Measurements from ENCODE around the gene ALDOB. TPM values are rescaled to one million over a fixed set of nuclear protein-coding genes. Genes with fewer than 3 reads are reported as not detected.

The ALDOB gene
- total RNA-seq, 4 donors from 2014 or later: not detected

DNA sequence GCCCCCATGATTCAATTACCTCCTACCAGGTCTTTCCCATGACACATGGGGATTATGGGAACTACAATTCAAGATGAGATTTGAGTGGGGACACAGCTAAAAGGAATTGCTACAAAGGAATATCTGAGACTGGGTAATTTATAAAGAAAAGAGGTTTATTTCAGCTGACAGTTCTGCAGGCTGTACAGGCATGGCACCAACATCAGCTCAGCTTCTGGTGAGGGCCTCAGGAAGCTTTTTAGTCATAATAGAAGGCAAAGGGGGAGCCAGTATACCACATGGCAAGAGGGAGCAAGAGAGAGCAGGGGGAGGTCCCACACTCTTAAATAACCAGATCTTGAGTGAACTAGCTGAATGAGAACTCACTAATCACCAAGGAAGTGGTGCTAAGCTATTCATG lies 11.2 kb upstream of the ALDOB start:
- intact Hi-C loops (cut with DNase I): no loop called here
- H3K27ac ChIP-seq: no peak overlapping the region
- no peaks in the 10 kb centered on the region for H3K27me3 ChIP-seq
- no peaks in the 10 kb centered on the region for H3K4me1 ChIP-seq
- H3K36me3 ChIP-seq: no peaks in the 10 kb centered on the region
- TF ChIP-seq CTCF (IDR thresholded peaks at IDR 0.05) (no peak), POLR2A (IDR thresholded peaks at IDR 0.05) (no peak)
- no peaks in the 10 kb centered on the region for H3K9me3 ChIP-seq
- no peak for DNase-seq
- no peak overlapping the region for H3K4me3 ChIP-seq (replicated peaks in 1 of 3)

- Histone ChIP-seq H3K4me3 (replicated peaks in 1 of 3) (no peak overlapping the region), H3K27ac (no peak overlapping the region), H3K9me3 (no peaks in the 10 kb centered on the region), H3K27me3 (no peaks in the 10 kb centered on the region), H3K36me3 (no peaks in the 10 kb centered on the region), H3K4me1 (no peaks in the 10 kb centered on the region)
- TF ChIP-seq POLR2A (IDR thresholded peaks at IDR 0.05) (no peak), CTCF (IDR thresholded peaks at IDR 0.05) (no peak)
- DNase-seq: no peak
- intact Hi-C loops (cut with DNase I): no loop called here
- 65 to 69% methylated on average over 5 of the region's 5 CpGs for WGBS, 2 donors
Observed at GRCh38 chr9:101445353-101446029, 9.9 kb upstream of the ALDOB start.

GRCh38 chr9:101443364-101443771 lies 7.8 kb upstream of the ALDOB start:
- Histone ChIP-seq H3K9me3 (no peaks in the 10 kb centered on the region), H3K27me3 (no peaks in the 10 kb centered on the region), H3K4me1 (no peaks in the 10 kb centered on the region), H3K36me3 (no peaks in the 10 kb centered on the region), H3K27ac (no peak overlapping the region), H3K4me3 (replicated peaks in 1 of 3) (no peak overlapping the region)
- no peak for TF ChIP-seq POLR2A (IDR thresholded peaks at IDR 0.05)
- no peak for TF ChIP-seq CTCF (IDR thresholded peaks at IDR 0.05)
- WGBS, 2 donors: 73 to 77% methylated on average over 9 of the region's 9 CpGs
- no peak for DNase-seq
- intact Hi-C loops (cut with DNase I): no loop called here

DNA sequence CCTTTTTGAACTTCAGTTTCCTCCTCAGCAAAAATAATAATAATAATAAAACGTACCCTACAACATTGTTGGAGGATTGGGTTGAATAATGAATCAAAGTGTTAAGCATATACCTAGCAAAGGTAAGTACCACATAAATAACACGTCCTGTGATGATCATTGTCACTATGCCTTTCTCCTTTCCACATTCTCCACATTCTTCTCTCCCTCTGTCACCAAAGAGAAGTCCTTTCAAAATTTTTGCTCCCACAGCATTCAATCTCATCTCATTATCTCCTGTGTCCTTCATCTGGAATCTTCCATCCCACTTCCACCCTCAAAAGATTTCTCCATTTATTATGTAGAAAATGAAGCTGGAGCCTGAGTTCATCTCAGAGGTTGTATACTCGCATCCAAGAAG lies 7.2 kb upstream of the ALDOB start:
- Histone ChIP-seq H3K27me3 (no peaks in the 10 kb centered on the region), H3K4me3 (replicated peaks in 1 of 3) (no peak overlapping the region), H3K36me3 (no peaks in the 10 kb centered on the region), H3K4me1 (no peaks in the 10 kb centered on the region), H3K9me3 (no peaks in the 10 kb centered on the region), H3K27ac (no peak overlapping the region)
- DNase-seq: no peak
- intact Hi-C loops (cut with DNase I): no loop called here
- WGBS, 2 donors: 71 to 79% methylated on average over 3 of the region's 3 CpGs
- TF ChIP-seq POLR2A (IDR thresholded peaks at IDR 0.05) (no peak), CTCF (IDR thresholded peaks at IDR 0.05) (no peak)

- H3K4me3 ChIP-seq (replicated peaks in 1 of 3): no peak overlapping the region
- H3K4me1 ChIP-seq: no peaks in the 10 kb centered on the region
- H3K27ac ChIP-seq: no peak overlapping the region
- intact Hi-C loops (cut with DNase I): no loop called here
- DNase-seq: no peak
- H3K36me3 ChIP-seq: no peaks in the 10 kb centered on the region
- H3K9me3 ChIP-seq: no peaks in the 10 kb centered on the region
- 94 to 95% methylated on average over 3 of the region's 3 CpGs for WGBS, 2 donors
- TF ChIP-seq POLR2A (IDR thresholded peaks at IDR 0.05): no peak
- TF ChIP-seq CTCF (IDR thresholded peaks at IDR 0.05): no peak
- no peaks in the 10 kb centered on the region for H3K27me3 ChIP-seq
Observed at GRCh38 chr9:101442318-101442717, 6.7 kb upstream of the ALDOB start.
